Measurements from ENCODE around the gene LYZL2. TPM values are rescaled to one million over a fixed set of nuclear protein-coding genes. Genes with fewer than 3 reads are reported as not detected.
A peak's percentile ranks its signal among the peaks of the same experiment; 100 is the strongest.

LYZL2 gene
- total RNA-seq, 1 experiment from 2014 or later = not detected

GRCh38 chr10:30639946-30640786 lies 10.6 kb upstream of the LYZL2 start:
- H3K27me3 ChIP-seq (replicated peaks; ENCODE audit: insufficient read depth, low read depth, low read length, poor library complexity) = no peaks in the 10 kb centered on the region
- no peaks in the 10 kb centered on the region for H3K36me3 ChIP-seq (ENCODE audit: insufficient read depth, low read length, poor library complexity, severe bottlenecking)
- ChIA-PET CTCF (interaction anchor here (0.5 to 1.5 kb wide), 7 partner anchors 15 to 231 kb away, joined by 3 to 5 read pairs (median 3); no protein-coding TSS in a partner anchor), POLR2A (ENCODE audit: low non-redundant PET) (no interaction called here)
- peaks cover 4% of the 10 kb centered on the region for H3K4me1 ChIP-seq (ENCODE audit: insufficient read depth, low read length, poor library complexity, severe bottlenecking)
- H3K27ac ChIP-seq (ENCODE audit: low read depth, low read length, poor library complexity, severe bottlenecking) = no peak overlapping the region
- no peaks in the 10 kb centered on the region for H3K9me3 ChIP-seq (ENCODE audit: low read depth, low read length, poor library complexity, severe bottlenecking)
- no peak for TF ChIP-seq EZH2 (IDR thresholded peaks at IDR 0.05; ENCODE audit: borderline replicate concordance, low read depth, low read length, poor library complexity, severe bottlenecking)
- TF ChIP-seq, protein P1, sequence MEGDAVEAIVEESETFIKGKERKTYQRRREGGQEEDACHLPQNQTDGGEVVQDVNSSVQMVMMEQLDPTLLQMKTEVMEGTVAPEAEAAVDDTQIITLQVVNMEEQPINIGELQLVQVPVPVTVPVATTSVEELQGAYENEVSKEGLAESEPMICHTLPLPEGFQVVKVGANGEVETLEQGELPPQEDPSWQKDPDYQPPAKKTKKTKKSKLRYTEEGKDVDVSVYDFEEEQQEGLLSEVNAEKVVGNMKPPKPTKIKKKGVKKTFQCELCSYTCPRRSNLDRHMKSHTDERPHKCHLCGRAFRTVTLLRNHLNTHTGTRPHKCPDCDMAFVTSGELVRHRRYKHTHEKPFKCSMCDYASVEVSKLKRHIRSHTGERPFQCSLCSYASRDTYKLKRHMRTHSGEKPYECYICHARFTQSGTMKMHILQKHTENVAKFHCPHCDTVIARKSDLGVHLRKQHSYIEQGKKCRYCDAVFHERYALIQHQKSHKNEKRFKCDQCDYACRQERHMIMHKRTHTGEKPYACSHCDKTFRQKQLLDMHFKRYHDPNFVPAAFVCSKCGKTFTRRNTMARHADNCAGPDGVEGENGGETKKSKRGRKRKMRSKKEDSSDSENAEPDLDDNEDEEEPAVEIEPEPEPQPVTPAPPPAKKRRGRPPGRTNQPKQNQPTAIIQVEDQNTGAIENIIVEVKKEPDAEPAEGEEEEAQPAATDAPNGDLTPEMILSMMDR (conservative IDR thresholded peaks at IDR 0.05; ENCODE audit: low read depth, low read length) = peak; percentile 83
- peak; percentile 70 for DNase-seq (ENCODE audit: low spot score)
- intact Hi-C loops (cut with micrococcal nuclease; ENCODE audit: unreplicated experiment) = no loop called here
- no peak overlapping the region for H3K4me3 ChIP-seq (ENCODE audit: low read depth, low read length, poor library complexity, severe bottlenecking)
- no TSS peak for BruUV-seq (replicated peaks)

- CTCF ChIA-PET = no interaction called here
- H3K36me3 ChIP-seq (ENCODE audit: insufficient read depth, low read length, poor library complexity, severe bottlenecking) = no peaks in the 10 kb centered on the region
- TF ChIP-seq EZH2 (IDR thresholded peaks at IDR 0.05; ENCODE audit: borderline replicate concordance, low read depth, low read length, poor library complexity, severe bottlenecking) = no peak
- TF ChIP-seq, protein P1 (conservative IDR thresholded peaks at IDR 0.05; ENCODE audit: low read depth, low read length) = no peak
- no peaks in the 10 kb centered on the region for H3K9me3 ChIP-seq (ENCODE audit: low read depth, low read length, poor library complexity, severe bottlenecking)
- intact Hi-C loops (cut with micrococcal nuclease; ENCODE audit: unreplicated experiment) = no loop called here
- no peak overlapping the region for H3K27ac ChIP-seq (ENCODE audit: low read depth, low read length, poor library complexity, severe bottlenecking)
- H3K4me1 ChIP-seq (ENCODE audit: insufficient read depth, low read length, poor library complexity, severe bottlenecking) = no peaks in the 10 kb centered on the region
- H3K4me3 ChIP-seq (ENCODE audit: low read depth, low read length, poor library complexity, severe bottlenecking) = no peak overlapping the region
- POLR2A ChIA-PET (ENCODE audit: low non-redundant PET) = no interaction called here
- no peaks in the 10 kb centered on the region for H3K27me3 ChIP-seq (replicated peaks; ENCODE audit: insufficient read depth, low read depth, low read length, poor library complexity)
- peak; percentile 11 for DNase-seq (ENCODE audit: low spot score)
- no TSS peak for BruUV-seq (replicated peaks)
Observed at GRCh38 chr10:30637881-30638467, 8.4 kb upstream of the LYZL2 start.

DNA sequence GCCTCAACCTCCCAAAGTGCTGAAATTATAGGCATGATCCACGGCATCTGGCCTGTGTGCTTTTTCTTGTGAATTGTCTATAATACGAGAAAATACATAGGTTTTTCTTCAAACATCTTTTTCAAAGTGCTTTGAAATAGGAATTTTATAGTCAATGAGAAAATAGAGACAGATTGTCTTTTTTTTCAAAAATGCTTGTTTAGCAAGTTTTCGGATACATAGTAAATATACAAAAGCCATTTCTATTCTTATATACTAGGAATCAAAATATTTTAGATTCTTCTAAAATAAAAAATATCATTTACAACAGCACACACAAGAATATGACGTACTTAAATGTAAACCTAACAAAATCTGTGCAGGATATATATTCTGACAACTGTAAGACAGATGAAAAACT lies 1.6 kb upstream of the LYZL2 start:
- intact Hi-C loops (cut with micrococcal nuclease; ENCODE audit: unreplicated experiment) = no loop called here
- POLR2A ChIA-PET (ENCODE audit: low non-redundant PET) = no interaction called here
- no peak for TF ChIP-seq EZH2 (IDR thresholded peaks at IDR 0.05; ENCODE audit: borderline replicate concordance, low read depth, low read length, poor library complexity, severe bottlenecking)
- TF ChIP-seq, protein P1 (conservative IDR thresholded peaks at IDR 0.05; ENCODE audit: low read depth, low read length) = no peak

More for the DNA sequence above, 1.6 kb upstream of the LYZL2 start:
- CTCF ChIA-PET = no interaction called here
- DNase-seq (ENCODE audit: low spot score) = no peak
- no peaks in the 10 kb centered on the region for H3K4me1 ChIP-seq (ENCODE audit: insufficient read depth, low read length, poor library complexity, severe bottlenecking)
- H3K4me3 ChIP-seq (ENCODE audit: low read depth, low read length, poor library complexity, severe bottlenecking) = no peak overlapping the region
- no peaks in the 10 kb centered on the region for H3K9me3 ChIP-seq (ENCODE audit: low read depth, low read length, poor library complexity, severe bottlenecking)
- no peaks in the 10 kb centered on the region for H3K27me3 ChIP-seq (replicated peaks; ENCODE audit: insufficient read depth, low read depth, low read length, poor library complexity)
- no peak overlapping the region for H3K27ac ChIP-seq (ENCODE audit: low read depth, low read length, poor library complexity, severe bottlenecking)
- no peaks in the 10 kb centered on the region for H3K36me3 ChIP-seq (ENCODE audit: insufficient read depth, low read length, poor library complexity, severe bottlenecking)
- no TSS peak for BruUV-seq (replicated peaks)

All from A673 (cell line).